Activated CD8-positive, alpha-beta memory T cell treated with anti-CD3 and anti-CD28 coated beads, Interleukin-2, amount 50 U/mL, for 1 hour (primary cell): ENCODE results near the gene SGIP1.
"Not testable (repeated sequence)": the region's sequence is repeated elsewhere in the genome, so short reads cannot be mapped to it uniquely, and the experiment has no call there.

Source experiments
- DNase-seq: peaks from one replicate; pipeline ENCODE4 v3.0.0-alpha.2; 2020; ENCODE audit errors: extremely low read depth

Gene SGIP1

DNA sequence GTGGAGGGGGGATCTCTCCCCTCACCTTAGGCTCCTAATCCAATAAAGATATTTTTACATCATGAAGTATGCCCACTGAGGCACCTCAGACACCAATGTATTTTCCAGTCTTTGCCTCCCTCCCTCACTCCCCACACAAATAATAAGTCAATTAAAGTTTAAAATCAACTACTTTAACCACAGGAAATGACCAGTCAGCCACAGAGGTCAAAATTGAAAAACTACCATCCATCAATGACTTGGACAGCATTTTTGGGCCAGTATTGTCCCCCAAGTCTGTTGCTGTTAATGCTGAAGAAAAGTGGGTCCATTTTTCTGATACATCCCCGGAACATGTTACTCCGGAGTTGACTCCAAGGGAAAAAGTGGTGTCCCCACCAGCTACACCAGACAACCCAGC is 147.7 kb downstream of the SGIP1 start:
- no peak for DNase-seq

GRCh38 chr1:66682106-66682505 is 148.2 kb downstream of the SGIP1 start:
- DNase-seq, result no peak

DNA sequence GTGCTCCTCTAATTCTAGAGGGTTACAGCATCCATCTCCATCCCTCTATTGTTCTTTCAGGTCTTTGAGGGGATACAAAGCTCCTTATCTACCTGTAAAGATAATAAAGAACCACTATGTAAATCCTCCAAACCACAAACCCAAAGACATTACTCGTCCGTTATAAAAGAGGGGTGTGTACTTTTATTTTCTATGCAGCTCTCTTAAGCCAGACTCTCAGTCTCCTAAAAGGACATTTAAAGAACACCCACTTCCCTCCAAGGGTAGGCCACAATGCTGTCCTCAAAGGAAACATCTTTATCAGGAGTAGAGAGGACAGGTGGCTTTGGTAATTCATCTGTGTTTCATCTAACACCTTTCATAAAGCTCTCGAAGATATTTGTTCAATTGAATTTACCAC is 150.4 kb downstream of the SGIP1 start:
- no peak for DNase-seq

GRCh38 chr1:66685265-66685664 is 151.3 kb downstream of the SGIP1 start:
- DNase-seq, result no peak

- DNase-seq, result no peak
Measured at GRCh38 chr1:66685670-66686069, 151.7 kb downstream of the SGIP1 start.

DNA sequence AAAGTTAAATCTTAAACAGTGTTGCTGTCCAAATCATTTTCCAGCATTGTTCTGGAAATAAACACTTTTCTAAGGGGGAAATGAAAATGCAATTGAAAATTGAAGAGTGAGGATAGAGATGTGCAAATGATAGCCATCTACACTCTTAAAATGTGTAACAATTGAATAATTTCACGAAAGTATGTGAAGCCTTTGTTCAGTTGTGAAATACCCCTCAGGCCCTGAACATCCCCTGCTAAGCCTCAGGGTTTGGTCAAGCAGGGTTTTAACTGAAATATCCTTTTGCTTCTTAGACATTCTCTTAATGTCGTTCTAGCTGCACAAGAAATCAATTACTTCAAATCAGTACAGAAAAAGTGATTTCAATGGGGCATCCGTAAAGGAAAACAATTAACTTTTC is 152.5 kb downstream of the SGIP1 start:
- no peak for DNase-seq

DNA sequence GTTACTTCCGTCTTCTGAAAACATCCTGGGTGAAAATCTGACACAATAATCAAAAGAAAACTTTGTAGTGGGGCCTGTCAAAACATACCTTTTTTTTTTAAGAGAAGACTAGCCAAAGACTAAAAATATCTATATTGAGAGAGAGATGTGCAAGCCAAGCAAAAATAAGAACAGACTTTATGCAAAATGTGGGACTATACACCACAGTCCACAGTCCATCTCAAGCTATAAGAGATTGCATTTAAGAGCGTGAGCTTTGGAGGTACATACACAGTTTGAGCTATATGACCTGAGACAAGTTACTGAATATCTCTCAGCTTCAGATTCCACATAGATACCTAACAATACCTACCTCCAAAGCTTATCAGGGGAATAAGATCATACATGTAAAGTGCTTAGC is 153.4 kb downstream of the SGIP1 start:
- DNase-seq, result no peak

DNA sequence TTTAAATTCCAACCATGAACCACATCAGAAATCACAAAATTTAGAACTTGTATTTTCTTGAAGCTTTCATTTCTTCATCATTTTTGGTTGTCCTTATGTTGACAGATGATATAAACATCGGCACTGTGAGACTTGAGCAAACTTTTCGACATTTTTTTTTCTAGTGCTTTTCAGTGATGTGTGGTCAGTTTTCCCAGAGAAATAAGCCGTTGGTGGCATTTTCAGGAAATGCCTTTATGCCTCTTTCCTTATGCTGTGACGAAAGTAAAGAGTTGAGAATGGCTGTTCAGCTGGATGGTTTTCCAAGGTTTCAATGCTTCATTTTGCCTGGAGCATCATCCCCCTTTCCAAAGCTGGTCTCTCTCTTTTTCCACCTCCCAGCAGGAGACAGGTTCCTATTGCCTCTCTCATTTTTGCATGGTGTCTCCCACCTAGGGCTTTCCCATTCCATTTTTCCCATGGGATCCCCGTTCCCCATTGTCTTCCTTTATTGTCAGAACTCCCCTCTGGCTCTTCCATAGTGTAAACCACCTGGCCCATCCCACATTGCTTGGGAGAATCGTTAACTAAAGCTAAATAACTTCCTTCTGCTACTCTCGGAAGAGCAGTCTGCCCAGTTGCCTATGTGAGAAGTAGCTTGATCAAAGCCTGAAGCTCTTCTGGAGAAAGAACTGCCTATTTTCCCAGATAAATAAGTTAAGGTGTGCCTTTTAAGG is 156.9 kb downstream of the SGIP1 start:
- DNase-seq, result no peak

GRCh38 chr1:66692681-66693080 is 158.7 kb downstream of the SGIP1 start:
- DNase-seq, result no peak

GRCh38 chr1:66693856-66694255 is 159.9 kb downstream of the SGIP1 start:
- no peak for DNase-seq

GRCh38 chr1:66695116-66695515 is 161.2 kb downstream of the SGIP1 start:
- DNase-seq, result no peak

DNA sequence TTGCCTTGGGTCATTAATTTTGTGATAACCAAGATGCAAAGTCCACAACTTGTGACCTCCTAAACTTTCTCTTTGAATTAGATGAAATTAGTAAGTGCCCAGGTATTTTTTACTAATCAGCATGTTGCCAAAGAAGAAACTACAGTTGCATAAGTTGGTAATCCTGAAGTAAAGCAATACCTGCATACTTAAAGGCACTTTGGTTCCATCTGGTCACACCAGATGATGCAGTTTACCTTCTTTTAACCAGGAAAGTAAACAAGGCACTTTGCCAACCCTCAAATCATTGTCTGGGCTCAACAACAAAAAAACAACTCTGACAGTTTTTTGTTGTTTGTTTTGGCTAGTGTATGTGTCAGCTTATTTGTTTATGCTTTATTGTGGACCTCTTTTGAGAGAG is 162.8 kb downstream of the SGIP1 start:
- no peak for DNase-seq

GRCh38 chr1:66699213-66699612 is 165.3 kb downstream of the SGIP1 start:
- DNase-seq, result no peak

DNA sequence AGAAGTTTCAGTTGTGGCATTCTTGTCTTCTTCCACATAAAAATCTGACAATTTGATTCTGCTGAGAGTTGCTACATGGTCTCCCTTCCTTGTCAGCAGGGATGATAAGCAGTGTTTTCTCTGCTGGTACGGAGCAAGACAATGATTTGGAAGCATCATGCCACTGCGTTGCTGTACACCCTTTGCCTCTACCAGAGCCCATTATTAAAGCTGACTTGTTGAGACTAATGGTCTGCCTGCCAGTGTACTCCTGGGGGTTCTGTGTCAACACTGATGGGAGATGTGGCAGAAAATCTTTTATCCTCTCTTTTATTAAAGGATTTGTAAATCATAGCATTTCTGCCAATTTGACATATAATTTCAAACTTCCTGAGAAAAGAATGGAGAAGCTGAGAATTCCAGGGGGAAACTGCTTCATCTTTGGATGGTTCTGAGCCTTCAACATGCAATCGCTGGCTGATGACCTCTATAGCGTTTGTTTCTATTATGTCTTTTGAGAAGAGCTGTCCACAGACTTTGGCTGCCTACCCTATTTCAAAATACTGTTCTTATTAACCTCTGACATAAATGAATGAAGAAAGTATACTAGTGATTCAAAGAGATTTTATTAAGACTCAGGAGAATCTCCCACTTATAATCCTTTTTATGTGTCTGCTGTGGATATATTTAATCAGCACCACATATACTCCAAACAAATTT is 170.4 kb downstream of the SGIP1 start:
- no peak for DNase-seq

- DNase-seq, result no peak
Measured at GRCh38 chr1:66705110-66705509, 171.2 kb downstream of the SGIP1 start.

DNA sequence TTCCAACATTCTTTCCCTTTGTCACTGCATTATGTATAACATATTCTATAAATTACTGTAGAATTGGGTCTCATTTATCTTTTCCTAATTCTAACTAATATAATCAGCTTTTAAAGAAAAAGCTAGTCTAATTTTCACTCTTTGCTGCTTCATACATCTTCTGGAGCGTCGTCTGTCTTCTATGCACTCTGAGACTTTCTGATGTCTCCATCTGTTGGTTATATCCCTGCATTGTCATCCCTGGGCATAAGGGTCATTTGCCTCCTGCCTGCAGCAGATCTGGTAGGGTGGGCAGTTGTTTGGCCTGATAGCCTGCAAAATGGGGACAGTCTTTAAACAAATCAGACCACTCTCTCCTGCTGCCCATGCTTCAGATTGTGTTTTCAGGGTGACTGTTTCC is 177.5 kb downstream of the SGIP1 start:
- DNase-seq, result no peak

DNA sequence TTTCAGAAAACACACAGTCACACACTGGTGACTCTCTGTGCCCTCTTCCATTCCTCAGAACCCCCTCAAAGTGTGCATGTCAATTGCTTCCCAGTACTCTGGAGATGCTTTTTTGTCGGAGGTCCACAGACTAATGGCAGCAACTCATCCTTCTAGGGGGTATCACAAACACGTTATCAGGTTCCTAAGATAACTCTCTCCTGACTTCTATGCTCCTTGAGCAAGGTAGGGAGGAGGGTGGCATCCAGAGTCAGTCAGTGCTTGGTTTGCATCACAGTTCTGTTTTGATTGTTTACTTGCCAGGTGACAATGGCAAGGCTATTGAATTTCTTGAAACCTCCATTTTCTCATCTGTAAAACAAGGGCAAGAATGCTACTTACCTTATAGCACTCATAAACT is 178.9 kb downstream of the SGIP1 start:
- no peak for DNase-seq

DNA sequence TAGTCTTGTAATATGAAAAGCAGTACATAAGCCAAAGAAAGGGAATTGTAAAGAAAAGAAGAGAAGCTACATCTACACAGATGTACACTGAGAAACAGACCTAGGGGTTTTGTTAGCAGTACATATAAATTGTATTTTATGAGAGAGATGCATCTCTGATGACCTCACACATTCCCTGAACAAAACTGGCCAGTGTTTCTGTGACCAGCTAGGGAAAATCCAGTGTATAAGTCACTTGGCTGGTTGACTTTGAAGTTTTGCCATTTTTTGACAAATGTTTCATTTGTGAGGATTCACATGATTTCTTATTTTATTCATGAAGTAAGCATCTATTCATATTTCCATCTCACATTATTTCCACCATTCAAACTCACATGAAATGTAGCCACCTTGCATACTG is 190.0 kb downstream of the SGIP1 start:
- DNase-seq, result no peak

GRCh38 chr1:66725885-66726665 is 192.1 kb downstream of the SGIP1 start:
- peak; percentile 7 for DNase-seq

GRCh38 chr1:66728021-66728420 is 194.1 kb downstream of the SGIP1 start:
- DNase-seq, result no peak

DNA sequence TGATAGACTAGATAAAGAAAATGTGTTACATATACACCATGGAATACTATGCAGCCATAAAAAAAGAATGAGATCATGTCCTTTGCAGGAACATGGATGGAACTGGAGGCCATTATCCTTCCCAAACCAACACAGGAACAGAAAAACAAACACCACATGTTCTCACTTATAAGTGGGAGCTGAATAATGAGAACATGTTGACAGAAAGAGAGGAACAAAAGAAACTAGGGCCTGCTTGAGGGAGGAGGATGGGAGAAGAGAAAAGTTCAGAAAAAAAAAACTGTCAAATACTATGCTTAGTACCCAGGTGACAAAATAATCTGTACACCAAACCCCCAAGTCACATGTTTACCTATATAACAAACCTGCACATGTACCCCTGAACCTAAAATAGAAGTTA is 194.8 kb downstream of the SGIP1 start:
- DNase-seq, result not testable (repeated sequence)

DNA sequence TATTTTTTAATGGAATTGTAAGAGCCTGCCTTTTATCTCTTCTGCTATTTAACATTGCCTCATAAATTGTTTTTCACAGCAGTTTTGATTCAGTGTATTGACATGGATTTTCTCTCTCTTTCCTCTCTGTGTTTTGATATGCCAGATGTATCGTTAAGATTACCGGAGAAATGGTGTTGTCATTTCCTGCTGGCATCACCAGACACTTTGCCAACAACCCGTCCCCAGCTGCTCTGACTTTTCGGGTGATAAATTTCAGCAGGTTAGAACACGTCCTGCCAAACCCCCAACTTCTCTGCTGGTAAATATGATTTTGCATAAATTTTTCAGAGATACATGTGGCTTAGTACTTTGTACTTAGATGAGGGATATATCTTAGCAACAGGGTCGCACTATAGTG is 195.2 kb downstream of the SGIP1 start:
- no peak for DNase-seq

DNA sequence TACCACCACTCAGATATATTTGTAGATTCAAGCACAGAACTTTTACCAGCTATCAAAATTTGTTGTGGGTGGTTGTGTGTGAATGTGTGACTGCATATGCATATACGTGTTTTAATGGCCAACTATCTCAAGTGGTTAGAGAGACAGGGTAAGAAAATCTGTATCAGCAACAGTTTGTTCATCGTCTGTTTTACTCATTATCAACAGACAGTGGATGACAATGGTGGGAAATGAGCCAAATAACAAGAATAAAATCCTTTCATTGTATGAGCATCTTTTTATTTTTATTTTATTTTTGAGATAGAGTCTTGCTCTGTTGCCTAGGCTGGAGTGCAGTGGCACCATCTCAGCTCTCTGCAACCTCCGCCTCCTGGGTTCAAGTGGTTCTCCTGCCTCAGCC is 195.6 kb downstream of the SGIP1 start:
- no peak for DNase-seq
